Ishikawa (cell line): ENCODE results near the gene LUM.

Source experiments
- CEBPB ChIP-seq: IDR thresholded peaks from 2 replicates; pipeline ENCODE4 v1.6.1; 2012
- CREB1 ChIP-seq: IDR thresholded peaks from 2 replicates; pipeline ENCODE4 v1.6.1; 2012; ENCODE audit warnings: low read depth
- EGR1 ChIP-seq: IDR thresholded peaks from 2 replicates; pipeline ENCODE4 v1.6.1; 2012
- EP300 ChIP-seq: IDR thresholded peaks from 2 replicates; pipeline ENCODE4 v1.6.1; 2012; ENCODE audit warnings: borderline replicate concordance
- FOXM1 ChIP-seq: IDR thresholded peaks from 2 replicates; pipeline ENCODE4 v1.6.1; 2012; ENCODE audit warnings: low read depth, borderline replicate concordance
- NFIC ChIP-seq: IDR thresholded peaks from 2 replicates; pipeline ENCODE4 v1.6.1; 2012
- RAD21 ChIP-seq: IDR thresholded peaks from 2 replicates; pipeline ENCODE4 v1.6.1; 2012; ENCODE audit warnings: low read depth
- TAF1 ChIP-seq: IDR thresholded peaks from 2 replicates; pipeline ENCODE4 v1.6.1; 2012; ENCODE audit warnings: low read depth, mild to moderate bottlenecking
- TCF12 ChIP-seq: IDR thresholded peaks from 2 replicates; pipeline ENCODE4 v1.6.1; 2012; ENCODE audit warnings: low read depth
- TEAD4 ChIP-seq: IDR thresholded peaks from 2 replicates; pipeline ENCODE4 v1.6.1; 2012
- USF1 ChIP-seq: IDR thresholded peaks from 2 replicates; pipeline ENCODE4 v1.6.1; 2012
- YY1 ChIP-seq: IDR thresholded peaks from 2 replicates; pipeline ENCODE4 v1.6.1; 2012; ENCODE audit warnings: low read depth
- ZBTB7A ChIP-seq: IDR thresholded peaks from 2 replicates; pipeline ENCODE4 v1.6.1; 2012; ENCODE audit warnings: low read depth
- TF ChIP-seq, protein P1 (sequence below): IDR thresholded peaks from 2 replicates; pipeline ENCODE4 v1.6.1; 2012; ENCODE audit warnings: low read depth, mild to moderate bottlenecking
- TF ChIP-seq, protein P2 (sequence below): IDR thresholded peaks from 2 replicates; pipeline ENCODE4 v1.6.1; 2012

LUM gene

DNA sequence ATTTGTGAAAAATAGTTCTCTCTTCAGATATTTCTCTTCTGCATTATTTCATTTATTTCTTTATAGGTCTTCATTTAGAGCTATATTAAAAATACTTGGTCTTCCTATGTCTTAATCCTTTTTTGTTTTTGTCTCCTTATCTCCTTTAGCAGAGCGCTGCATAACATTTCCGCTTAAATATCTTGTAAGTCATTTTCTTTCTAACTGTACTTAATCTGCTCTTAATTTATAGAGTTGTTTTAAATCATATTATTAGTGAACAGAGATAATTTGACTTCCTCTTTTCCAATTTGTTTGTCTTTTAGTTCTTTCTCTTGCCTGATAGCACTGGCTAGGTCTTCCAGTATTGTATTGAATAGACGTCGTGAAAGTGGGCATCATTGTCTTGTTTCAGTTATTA is 18.0 kb downstream of the LUM start:
- no peak for TF ChIP-seq EP300

DNA sequence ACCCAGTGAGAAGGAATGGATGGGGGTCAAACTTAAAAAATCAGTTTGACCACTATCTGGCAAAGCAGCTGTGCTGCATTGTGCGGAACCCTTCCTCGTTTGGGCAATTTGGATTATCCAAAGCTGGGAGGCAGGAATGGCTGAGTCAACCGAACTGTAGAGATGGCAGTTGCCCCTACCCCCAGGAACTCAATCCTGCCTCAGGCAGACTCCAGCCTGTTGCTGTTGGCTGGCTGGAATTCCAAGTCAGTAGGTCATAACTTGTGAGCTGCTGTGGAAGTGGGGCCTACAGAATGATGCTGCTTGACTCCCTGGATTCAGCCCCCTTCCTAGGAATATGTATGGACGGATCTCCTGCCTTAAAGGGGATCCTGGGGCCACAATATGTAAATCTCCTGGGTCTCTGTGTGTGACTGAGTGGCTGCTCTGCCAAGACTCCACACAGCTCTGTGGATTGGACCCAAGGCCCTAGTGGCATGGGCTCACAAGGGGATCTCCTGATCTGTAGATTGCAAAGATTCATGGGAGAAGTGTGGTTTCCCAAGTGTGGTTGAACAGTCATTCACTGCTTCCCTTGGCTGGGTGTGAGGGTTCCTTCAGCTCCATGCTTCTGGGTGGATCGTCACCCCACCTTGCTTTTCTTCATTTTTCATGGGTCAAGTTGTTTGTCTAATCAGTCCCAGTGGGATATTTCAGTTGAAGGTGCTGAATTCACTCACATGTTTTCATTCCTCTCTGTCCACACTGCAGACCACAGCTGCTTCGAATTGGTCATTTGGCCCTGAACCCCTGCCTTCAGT is 19.2 kb downstream of the LUM start:
- TF ChIP-seq TEAD4 (no peak), CEBPB (no peak), RAD21 (no peak), CREB1 (no peak), USF1 (no peak)
- TF ChIP-seq, protein P1, sequence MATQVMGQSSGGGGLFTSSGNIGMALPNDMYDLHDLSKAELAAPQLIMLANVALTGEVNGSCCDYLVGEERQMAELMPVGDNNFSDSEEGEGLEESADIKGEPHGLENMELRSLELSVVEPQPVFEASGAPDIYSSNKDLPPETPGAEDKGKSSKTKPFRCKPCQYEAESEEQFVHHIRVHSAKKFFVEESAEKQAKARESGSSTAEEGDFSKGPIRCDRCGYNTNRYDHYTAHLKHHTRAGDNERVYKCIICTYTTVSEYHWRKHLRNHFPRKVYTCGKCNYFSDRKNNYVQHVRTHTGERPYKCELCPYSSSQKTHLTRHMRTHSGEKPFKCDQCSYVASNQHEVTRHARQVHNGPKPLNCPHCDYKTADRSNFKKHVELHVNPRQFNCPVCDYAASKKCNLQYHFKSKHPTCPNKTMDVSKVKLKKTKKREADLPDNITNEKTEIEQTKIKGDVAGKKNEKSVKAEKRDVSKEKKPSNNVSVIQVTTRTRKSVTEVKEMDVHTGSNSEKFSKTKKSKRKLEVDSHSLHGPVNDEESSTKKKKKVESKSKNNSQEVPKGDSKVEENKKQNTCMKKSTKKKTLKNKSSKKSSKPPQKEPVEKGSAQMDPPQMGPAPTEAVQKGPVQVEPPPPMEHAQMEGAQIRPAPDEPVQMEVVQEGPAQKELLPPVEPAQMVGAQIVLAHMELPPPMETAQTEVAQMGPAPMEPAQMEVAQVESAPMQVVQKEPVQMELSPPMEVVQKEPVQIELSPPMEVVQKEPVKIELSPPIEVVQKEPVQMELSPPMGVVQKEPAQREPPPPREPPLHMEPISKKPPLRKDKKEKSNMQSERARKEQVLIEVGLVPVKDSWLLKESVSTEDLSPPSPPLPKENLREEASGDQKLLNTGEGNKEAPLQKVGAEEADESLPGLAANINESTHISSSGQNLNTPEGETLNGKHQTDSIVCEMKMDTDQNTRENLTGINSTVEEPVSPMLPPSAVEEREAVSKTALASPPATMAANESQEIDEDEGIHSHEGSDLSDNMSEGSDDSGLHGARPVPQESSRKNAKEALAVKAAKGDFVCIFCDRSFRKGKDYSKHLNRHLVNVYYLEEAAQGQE: no peak

DNA sequence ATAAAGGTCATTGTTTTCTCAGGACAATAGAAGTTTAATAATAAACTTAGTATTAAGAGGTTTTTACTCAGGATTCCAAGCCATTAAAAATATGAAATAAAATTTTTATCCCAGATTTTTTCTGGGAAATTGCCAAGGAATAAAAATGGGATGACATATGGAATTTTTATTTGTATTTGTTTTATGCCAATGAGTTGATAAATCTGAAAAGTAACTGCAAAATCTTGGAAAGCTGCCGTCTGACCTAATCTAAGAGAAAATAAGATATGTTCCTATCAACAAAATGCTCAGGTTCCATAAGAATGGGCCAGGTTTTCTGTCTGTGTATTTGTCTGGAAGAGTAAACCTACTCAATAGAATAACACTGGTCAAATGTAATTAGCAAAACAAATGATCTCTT is 31.3 kb downstream of the LUM start:
- TF ChIP-seq NFIC (no peak), CREB1 (no peak), EGR1 (no peak), FOXM1 (no peak), TCF12 (no peak), TAF1 (no peak), USF1 (no peak), YY1 (no peak), ZBTB7A (no peak), TEAD4 (no peak), CEBPB (no peak), RAD21 (no peak), EP300 (no peak)
- TF ChIP-seq, protein P2, sequence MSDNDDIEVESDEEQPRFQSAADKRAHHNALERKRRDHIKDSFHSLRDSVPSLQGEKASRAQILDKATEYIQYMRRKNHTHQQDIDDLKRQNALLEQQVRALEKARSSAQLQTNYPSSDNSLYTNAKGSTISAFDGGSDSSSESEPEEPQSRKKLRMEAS: no peak
- TF ChIP-seq, protein P1: no peak

DNA sequence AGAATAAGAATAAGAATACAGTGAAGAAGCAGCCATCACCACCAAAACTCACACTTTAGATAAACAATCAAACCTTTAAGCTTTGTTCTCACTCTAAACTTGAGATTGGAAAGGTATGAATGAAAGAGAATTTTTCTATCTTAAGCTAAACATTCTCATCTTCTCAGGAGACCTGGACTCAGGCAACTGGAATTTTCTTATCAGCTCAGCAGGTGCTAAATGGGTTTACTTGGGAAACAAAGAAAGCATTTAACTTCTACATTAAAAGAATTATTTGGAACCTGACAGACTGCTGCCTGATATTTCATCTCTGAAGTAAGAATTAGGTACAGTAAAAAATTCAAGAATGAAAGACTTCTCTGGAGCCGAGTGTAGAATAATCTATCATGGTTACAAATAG is 32.8 kb downstream of the LUM start:
- TF ChIP-seq RAD21 (no peak), USF1 (no peak), FOXM1 (no peak), EP300 (no peak), CREB1 (no peak), TCF12 (no peak), TEAD4 (no peak), YY1 (no peak), TAF1 (no peak)
- TF ChIP-seq, protein P2: no peak
- TF ChIP-seq, protein P1: no peak
